GM12878 (cell line): Measurements from ENCODE around the gene WNT9B. TPM values are rescaled to one million over a fixed set of nuclear protein-coding genes. Genes with fewer than 3 reads are reported as not detected.

ENCODE experiments used
- ATAC-seq: fragments of 200-7000 bp; cut with Tn5 transposase; 3 replicates; pipeline ENCODE4 v1.9.1; 2020; ENCODE audit warnings: mild to moderate bottlenecking, moderate library complexity
- BruUV-seq: library from RNA; stranded (reverse); fragments of 400-500 nt; replicated peaks from 2 replicates; lab custom pipeline; 2021; lab: Mats Ljungman, UMichigan
- CTCF ChIA-PET: fragments of 300-600 bp; sonication (Branson Sonifier 250); formaldehyde crosslinking; extraction: SDS; loops from one replicate; lab custom pipeline; 2021; ENCODE audit warnings: inconsistent platforms; lab: Yijun Ruan, JAX
- POLR2A ChIA-PET: fragments of 350-600 bp; formaldehyde crosslinking; extraction: SDS; loops from one replicate; lab custom pipeline; 2021; ENCODE audit warnings: inconsistent platforms; lab: Charles Lee
- RAD21 ChIA-PET: fragments of 300-600 bp; sonication (Branson Sonifier 250); formaldehyde crosslinking; loops from one replicate; lab custom pipeline; 2023; ENCODE audit warnings: antibody characterized with exemption; ENCODE audit not compliant: unreplicated experiment; lab: Charles Lee
- SMC1A ChIA-PET: fragments of 300-600 bp; sonication (Branson Sonifier 250); formaldehyde crosslinking; loops from one replicate; lab custom pipeline; 2023; ENCODE audit not compliant: unreplicated experiment, uncharacterized antibody; lab: Charles Lee
- DNase-seq: peaks from one replicate; pipeline ENCODE4 v3.0.0-alpha.2; 2011; ENCODE audit warnings: low read depth, low spot score
- FAIRE-seq: peaks from 3 replicates; lab custom pipeline; 2011; peaks lifted over from hg19 to GRCh38; lab: Jason Lieb, UNC
- H2AFZ ChIP-seq: 2 replicates; pipeline ENCODE4 v1.6.0; 2011; ENCODE audit warnings: low read depth, low read length, control low read depth; ENCODE audit not compliant: control insufficient read depth
- H3K27ac ChIP-seq: 2 replicates; pipeline ENCODE4 v1.5.1; 2011; ENCODE audit warnings: control low read depth; ENCODE audit not compliant: control insufficient read depth, insufficient read depth
- H3K27me3 ChIP-seq, 2 experiments: replicated peaks in 1 of 2; 2 replicates each; pipeline versions ENCODE4 v1.6.0 to v1.6.1; 2011; ENCODE audit warnings: low read length in 1 of 2; ENCODE audit not compliant: control insufficient read depth in 2 of 2, insufficient read depth in 2 of 2
- H3K36me3 ChIP-seq, 2 experiments: 2 replicates each; pipeline ENCODE4 v1.5.1; 2011; ENCODE audit warnings: low read length in 1 of 2; ENCODE audit not compliant: control insufficient read depth in 2 of 2, insufficient read depth in 2 of 2
- H3K4me1 ChIP-seq: 2 replicates; pipeline ENCODE4 v1.6.1; 2011; ENCODE audit warnings: mild to moderate bottlenecking, low read length, moderate library complexity, mixed read lengths; ENCODE audit not compliant: control insufficient read depth, insufficient read depth
- H3K4me2 ChIP-seq: 2 replicates; pipeline ENCODE4 v1.6.0; 2011; ENCODE audit warnings: control low read depth; ENCODE audit not compliant: control insufficient read depth, insufficient read depth
- H3K4me3 ChIP-seq: fragments of 200-600 bp; sonication (generic); 2 replicates; pipeline ENCODE4 v1.5.1; 2016
- H3K79me2 ChIP-seq: 2 replicates; pipeline ENCODE4 v1.6.0; 2011; ENCODE audit warnings: low read length; ENCODE audit not compliant: control insufficient read depth, insufficient read depth
- H3K9ac ChIP-seq: 2 replicates; pipeline ENCODE4 v1.8.0; 2011; ENCODE audit warnings: low read length, control low read depth, mixed read lengths; ENCODE audit not compliant: control insufficient read depth, insufficient read depth
- H3K9me3 ChIP-seq: replicated peaks from 3 replicates; pipeline ENCODE4 v1.5.1; 2011; ENCODE audit warnings: mild to moderate bottlenecking, low read length; ENCODE audit not compliant: control insufficient read depth, insufficient read depth
- H4K20me1 ChIP-seq: 2 replicates; pipeline ENCODE4 v1.6.0; 2011; ENCODE audit not compliant: control insufficient read depth, insufficient read depth
- ATF7 ChIP-seq: fragments of 450-650 bp; IDR thresholded peaks from 2 replicates; pipeline ENCODE4 v1.6.1; 2016; ENCODE audit warnings: low read depth, mild to moderate bottlenecking
- BCL11A ChIP-seq: IDR thresholded peaks from 2 replicates; pipeline ENCODE4 v1.6.1; 2011; ENCODE audit warnings: low read depth, low read length
- BCLAF1 ChIP-seq: fragments of 450-650 bp; IDR thresholded peaks from 2 replicates; pipeline ENCODE4 v1.6.1; 2017; ENCODE audit warnings: antibody characterized with exemption, mild to moderate bottlenecking, moderate library complexity
- CBX3 ChIP-seq: fragments of 200-600 bp; sonication (generic); IDR thresholded peaks from 2 replicates; pipeline ENCODE4 v1.6.1; 2016; ENCODE audit warnings: low read depth, borderline replicate concordance
- CUX1 ChIP-seq: IDR thresholded peaks from 2 replicates; pipeline ENCODE4 v1.6.1; 2012; ENCODE audit warnings: improper control_type of control experiment, low read depth, low read length; ENCODE audit not compliant: insufficient replicate concordance
- ESRRA ChIP-seq: IDR thresholded peaks from 2 replicates; pipeline ENCODE4 v1.6.1; 2012; ENCODE audit warnings: mild to moderate bottlenecking, low read length, improper control_type of control experiment
- EZH2 ChIP-seq: IDR thresholded peaks from 2 replicates; pipeline ENCODE4 v1.6.1; 2012; ENCODE audit warnings: low read depth, mild to moderate bottlenecking, control low read depth, inconsistent platforms, low read length, borderline replicate concordance; ENCODE audit not compliant: control insufficient read depth
- HDAC2 ChIP-seq: fragments of 200-600 bp; sonication (generic); IDR thresholded peaks from 2 replicates; pipeline ENCODE4 v1.6.1; 2017
- MEF2B ChIP-seq: fragments of 450-650 bp; IDR thresholded peaks from 2 replicates; pipeline ENCODE4 v1.6.1; 2018; ENCODE audit warnings: mild to moderate bottlenecking, moderate library complexity; ENCODE audit not compliant: partially characterized antibody, poor library complexity, severe bottlenecking
- SREBF1 ChIP-seq: IDR thresholded peaks from 2 replicates; pipeline ENCODE4 v1.6.1; 2012; ENCODE audit warnings: mild to moderate bottlenecking, low read length
- YY1 ChIP-seq: IDR thresholded peaks from 2 replicates; pipeline ENCODE4 v1.6.1; 2011; ENCODE audit warnings: low read depth, mild to moderate bottlenecking, low read length
- WGBS: methylation state at CpG from one replicate; pipeline ENCODE4 v1.1.6; 2016; ENCODE audit warnings: low lambda C conversion rate; ENCODE audit not compliant: insufficient replicate concordance, insufficient coverage; ENCODE audit errors: missing lambda C conversion rate; 5-methylcytosine and 5-hydroxymethylcytosine counted together
- in situ Hi-C: fragments of 300-500 bp; cut with MboI; formaldehyde crosslinking; loops from 9 replicates; pipeline ENCODE4 v1.14.3; 2018; ENCODE audit warnings: mixed read lengths
- intact Hi-C: fragments of 100-400 bp; cut with micrococcal nuclease; formaldehyde crosslinking; loops from one replicate; pipeline ENCODE4 v1.14.2; 2022; ENCODE audit not compliant: unreplicated experiment
- polyA plus RNA-seq, 11 experiments: library from polyadenylated mRNA; depleted of rRNA in 4 of 11; unstranded in 6 of 11; stranded (reverse) in 5 of 11; fragments of >200 nt; fragmentation: Nextera tagmentation in 4 of 11; fragmentation: Illumina TruSeq in 1 of 11; extraction: Ambion mirVana in 4 of 11; extraction: Trizol in 1 of 11; gene quantifications; 1 replicate in 1 of 11; 2 replicates in 10 of 11; pipeline versions ENCODE4 v1.2.1 to v1.2.3, GENCODE V29; 2011 to 2016; ENCODE audit warnings: inconsistent platforms in 2 of 11, missing spikeins in 2 of 11, low read depth in 1 of 11
- total RNA-seq, 4 experiments: library from RNA; depleted of rRNA in 3 of 4; stranded (reverse); fragments of >200 nt in 3 of 4; fragmentation: Illumina TruSeq in 1 of 4; extraction: Trizol in 1 of 4; gene quantifications; 2 replicates each; pipeline versions ENCODE4 v1.2.1 to v1.2.3, GENCODE V29; 2013 to 2021

WNT9B gene
- total and polyA plus RNA-seq, 10 of the 15 experiments (the other 5 are each of a cell fraction or from before 2014, with no cell fraction given), result not detected

GRCh38 chr17:46837521-46837920 is 13.9 kb upstream of the WNT9B start:
- no TSS peak for BruUV-seq
- RAD21 ChIA-PET, result no interaction called here
- Histone ChIP-seq H3K79me2 (no peaks in the 10 kb centered on the region), H3K9ac (no peak overlapping the region), H3K9me3 (no peaks in the 10 kb centered on the region), H4K20me1 (no peaks in the 10 kb centered on the region), H3K27ac (no peak overlapping the region), H3K4me3 (no peak overlapping the region), H3K4me2 (no peak overlapping the region)
- DNase-seq, result no peak
- WGBS, result 44% methylated on average over 4 of the region's 4 CpGs
- no peak for ATAC-seq
- no peak for FAIRE-seq
- TF ChIP-seq CBX3 (no peak), CUX1 (no peak), BCL11A (no peak), ATF7 (no peak), ESRRA (no peak), EZH2 (no peak), HDAC2 (no peak), MEF2B (no peak), SREBF1 (no peak), BCLAF1 (no peak), YY1 (no peak)
- TF ChIP-seq, all 136 proteins: peak for 0
- ChIA-PET SMC1A (no interaction called here), POLR2A (no interaction called here), CTCF (no interaction called here)
- no peaks in the 10 kb centered on the region for H3K36me3 ChIP-seq
- in situ Hi-C loops, result loop anchor here (10.0 kb wide), 1 partner anchor 583 kb away; no protein-coding TSS in a partner anchor
- H3K27me3 ChIP-seq, result no peaks in the 10 kb centered on the region
- H3K4me1 ChIP-seq, result no peaks in the 10 kb centered on the region
- intact Hi-C loops, result no loop called here
- H2AFZ ChIP-seq, result no peak overlapping the region
